Measurements from ENCODE around the gene FCF1. TPM values are rescaled to one million over a fixed set of nuclear protein-coding genes. Genes with fewer than 3 reads are reported as not detected.

The FCF1 gene
- polyA plus RNA-seq, 3 donors, result 14.8 to 22.6 (median 17.5) TPM

DNA sequence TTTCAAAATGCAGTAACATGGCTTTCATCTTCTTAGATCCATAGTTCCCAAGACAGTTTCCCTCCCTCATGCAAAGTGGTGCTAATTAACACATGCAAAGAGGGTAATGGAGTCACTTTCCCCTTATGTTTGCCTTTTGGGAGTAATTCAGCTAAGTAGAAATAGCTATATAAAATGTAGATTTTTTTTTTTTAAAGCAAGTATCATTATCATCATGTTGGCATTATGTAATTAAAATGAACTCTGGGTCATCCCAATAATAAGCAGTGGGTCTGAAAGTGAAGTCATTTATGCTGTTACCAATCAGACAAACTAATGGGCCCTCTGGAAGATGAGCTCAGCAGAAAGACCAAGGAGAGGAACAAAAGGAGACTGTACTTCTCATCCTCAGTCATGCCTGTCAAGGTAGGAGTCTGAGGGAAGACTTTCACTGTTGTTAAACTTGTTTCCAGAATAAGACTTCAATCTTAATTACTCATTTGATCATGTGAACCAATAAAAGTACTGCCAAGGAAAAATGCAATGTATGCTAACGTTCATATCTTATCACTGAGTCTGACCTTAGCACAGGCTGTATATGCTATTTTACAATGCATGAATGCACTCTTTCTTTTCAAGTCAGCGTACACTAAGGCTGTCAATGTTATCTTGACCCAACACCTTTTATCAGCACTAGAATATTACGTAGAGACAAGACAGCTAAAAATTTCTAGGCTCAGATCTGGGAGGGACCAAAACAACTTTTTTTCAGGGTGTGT is 26.8 kb upstream of the FCF1 start:
- Histone ChIP-seq H3K27ac (ENCODE audit: low read depth in 1 of 2, low read length in 2 of 2) (peak overlapping the region in 1 of 2 donors; percentile 72), H3K4me3 (replicated peaks in 1 of 3; ENCODE audit: low read depth in 2 of 3, low read length in 3 of 3) (no peak overlapping the region), H3K9me3 (replicated peaks in 1 of 2; ENCODE audit: control insufficient read depth in 1 of 2, insufficient read depth in 1 of 2, low read length in 2 of 2) (no peaks in the 10 kb centered on the region), H3K79me2 (ENCODE audit: insufficient read depth, low read length) (no peaks in the 10 kb centered on the region), H3K9ac (ENCODE audit: insufficient read depth, low read length, poor library complexity, severe bottlenecking) (no peak overlapping the region), H3K36me3 (replicated peaks in 1 of 2; ENCODE audit: control insufficient read depth in 1 of 2, insufficient read depth in 2 of 2, low read length in 2 of 2) (peaks cover 59 to 75% of the 10 kb centered on the region in 2 donors), H2AFZ (ENCODE audit: insufficient read depth, low read depth, low read length, poor library complexity, severe bottlenecking) (no peak overlapping the region), H3K4me1 (ENCODE audit: control insufficient read depth in 1 of 2, insufficient read depth in 2 of 2, low read length in 2 of 2) (peaks cover 24 to 25% of the 10 kb centered on the region in 2 donors), H3K4me2 (replicated peaks; ENCODE audit: extremely low read depth, low read length, poor library complexity, severe bottlenecking) (no peak overlapping the region), H4K20me1 (ENCODE audit: insufficient read depth, low read length) (peaks cover 3% of the 10 kb centered on the region), H3K27me3 (ENCODE audit: control insufficient read depth in 2 of 2, insufficient read depth in 2 of 2, low read length in 2 of 2) (no peaks in the 10 kb centered on the region)
- Mint-ChIP-seq H3K9me3 (peaks cover 0 to 2% (median 0%) of the 10 kb centered on the region in 7 donors), H3K27ac (peak overlapping the region in 1 of 7 donors; percentile 28), H3K27me3 (ENCODE audit: low read depth in 3 of 3) (no peaks in the 10 kb centered on the region), H3K4me3 (no peak overlapping the region), H3K36me3 (peaks cover 72 to 82% of the 10 kb centered on the region in 2 donors), H3K4me1 (peaks cover 27% of the 10 kb centered on the region)
- WGBS (ENCODE audit: insufficient coverage), result 100% methylated on average over 2 of the region's 3 CpGs
- TF ChIP-seq, protein P1, sequence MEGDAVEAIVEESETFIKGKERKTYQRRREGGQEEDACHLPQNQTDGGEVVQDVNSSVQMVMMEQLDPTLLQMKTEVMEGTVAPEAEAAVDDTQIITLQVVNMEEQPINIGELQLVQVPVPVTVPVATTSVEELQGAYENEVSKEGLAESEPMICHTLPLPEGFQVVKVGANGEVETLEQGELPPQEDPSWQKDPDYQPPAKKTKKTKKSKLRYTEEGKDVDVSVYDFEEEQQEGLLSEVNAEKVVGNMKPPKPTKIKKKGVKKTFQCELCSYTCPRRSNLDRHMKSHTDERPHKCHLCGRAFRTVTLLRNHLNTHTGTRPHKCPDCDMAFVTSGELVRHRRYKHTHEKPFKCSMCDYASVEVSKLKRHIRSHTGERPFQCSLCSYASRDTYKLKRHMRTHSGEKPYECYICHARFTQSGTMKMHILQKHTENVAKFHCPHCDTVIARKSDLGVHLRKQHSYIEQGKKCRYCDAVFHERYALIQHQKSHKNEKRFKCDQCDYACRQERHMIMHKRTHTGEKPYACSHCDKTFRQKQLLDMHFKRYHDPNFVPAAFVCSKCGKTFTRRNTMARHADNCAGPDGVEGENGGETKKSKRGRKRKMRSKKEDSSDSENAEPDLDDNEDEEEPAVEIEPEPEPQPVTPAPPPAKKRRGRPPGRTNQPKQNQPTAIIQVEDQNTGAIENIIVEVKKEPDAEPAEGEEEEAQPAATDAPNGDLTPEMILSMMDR (IDR thresholded peaks at IDR 0.05), result no peak
- no peak for DNase-seq
- intact Hi-C loops (cut with micrococcal nuclease), result no loop called here

DNA sequence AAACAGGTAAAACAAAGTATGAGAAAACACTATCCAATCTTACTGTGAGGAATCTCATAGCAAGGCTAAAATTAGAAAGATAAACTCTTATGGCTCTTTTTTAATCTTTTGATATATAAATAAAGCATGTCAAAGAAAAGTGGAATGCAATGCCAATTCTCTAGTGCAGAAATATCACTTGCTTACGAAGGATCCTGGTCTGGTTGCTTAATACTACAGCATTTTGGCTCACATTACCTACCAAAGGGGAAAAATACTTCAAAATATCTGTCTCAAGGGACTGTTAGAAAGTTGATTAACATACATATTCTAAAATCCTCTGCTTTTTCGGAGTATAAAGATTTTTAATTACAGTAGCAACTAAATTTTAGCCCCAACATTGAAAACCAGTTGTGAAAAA is 21.5 kb upstream of the FCF1 start:
- H4K20me1 ChIP-seq (ENCODE audit: insufficient read depth, low read length), result peaks cover 38% of the 10 kb centered on the region

More for the DNA sequence above, 21.5 kb upstream of the FCF1 start:
- Histone ChIP-seq H3K4me3 (replicated peaks in 1 of 3; ENCODE audit: low read depth in 2 of 3, low read length in 3 of 3) (no peak overlapping the region), H3K4me2 (replicated peaks; ENCODE audit: extremely low read depth, low read length, poor library complexity, severe bottlenecking) (no peak overlapping the region), H3K4me1 (ENCODE audit: control insufficient read depth in 1 of 2, insufficient read depth in 2 of 2, low read length in 2 of 2) (peaks cover 0 to 9% of the 10 kb centered on the region in 2 donors), H3K79me2 (ENCODE audit: insufficient read depth, low read length) (peaks cover 37% of the 10 kb centered on the region), H3K27ac (ENCODE audit: low read depth in 1 of 2, low read length in 2 of 2) (no peak overlapping the region), H3K27me3 (ENCODE audit: control insufficient read depth in 2 of 2, insufficient read depth in 2 of 2, low read length in 2 of 2) (no peaks in the 10 kb centered on the region), H3K9me3 (replicated peaks in 1 of 2; ENCODE audit: control insufficient read depth in 1 of 2, insufficient read depth in 1 of 2, low read length in 2 of 2) (no peaks in the 10 kb centered on the region), H3K9ac (ENCODE audit: insufficient read depth, low read length, poor library complexity, severe bottlenecking) (no peak overlapping the region), H2AFZ (ENCODE audit: insufficient read depth, low read depth, low read length, poor library complexity, severe bottlenecking) (no peak overlapping the region), H3K36me3 (replicated peaks in 1 of 2; ENCODE audit: control insufficient read depth in 1 of 2, insufficient read depth in 2 of 2, low read length in 2 of 2) (peaks cover 42 to 60% of the 10 kb centered on the region in 2 donors)
- peaks cover 0 to 1% (median 0%) of the 10 kb centered on the region in 3 donors for H3K27me3 Mint-ChIP-seq (ENCODE audit: low read depth in 3 of 3)
- no peak for DNase-seq
- no CpG with 5 or more reads among the region's 2 CpGs for WGBS (ENCODE audit: insufficient coverage)
- TF ChIP-seq, protein P1 (IDR thresholded peaks at IDR 0.05), result no peak
- no peak overlapping the region for H3K4me3 Mint-ChIP-seq
- peaks cover 12% of the 10 kb centered on the region for H3K4me1 Mint-ChIP-seq
- H3K27ac Mint-ChIP-seq, result no peak overlapping the region
- peaks cover 48 to 60% of the 10 kb centered on the region in 2 donors for H3K36me3 Mint-ChIP-seq
- intact Hi-C loops (cut with micrococcal nuclease), result no loop called here
- no peaks in the 10 kb centered on the region for H3K9me3 Mint-ChIP-seq
